ENCODE measurements around the gene ZNF827. TPM values are rescaled to one million over a fixed set of nuclear protein-coding genes. Genes with fewer than 3 reads are reported as not detected.
A peak's percentile ranks its signal among the peaks of the same experiment; 100 is the strongest.

Gene ZNF827
- total RNA-seq, 1 donor from 2014 or later, result 23.8 TPM

GRCh38 chr4:145785391-145786008 lies 153.1 kb downstream of the ZNF827 start:
- Mint-ChIP-seq H3K27me3 (ENCODE audit: low read depth) (no peaks in the 10 kb centered on the region), H3K4me3 (ENCODE audit: unreplicated experiment) (no peak overlapping the region), H3K4me1 (ENCODE audit: low read depth) (peaks cover 8% of the 10 kb centered on the region), H3K36me3 (ENCODE audit: low read depth) (peaks cover 11% of the 10 kb centered on the region), H3K27ac (ENCODE audit: unreplicated experiment) (peak overlapping the region; percentile 22), H3K9me3 (ENCODE audit: low read depth) (peaks cover 5% of the 10 kb centered on the region)
- DNase-seq (ENCODE audit: low spot score), result no peak
- TF ChIP-seq CTCF (IDR thresholded peaks at IDR 0.05), result no peak

- Mint-ChIP-seq H3K27me3 (ENCODE audit: low read depth) (no peaks in the 10 kb centered on the region), H3K4me1 (ENCODE audit: low read depth) (peaks cover 8% of the 10 kb centered on the region)
Measured at GRCh38 chr4:145784036-145784435, 154.6 kb downstream of the ZNF827 start.

GRCh38 chr4:145782756-145783155 lies 155.9 kb downstream of the ZNF827 start:
- H3K9me3 Mint-ChIP-seq (ENCODE audit: low read depth), result peaks cover 5% of the 10 kb centered on the region

More at GRCh38 chr4:145784036-145784435, 154.6 kb downstream of the ZNF827 start:
- peaks cover 5% of the 10 kb centered on the region for H3K9me3 Mint-ChIP-seq (ENCODE audit: low read depth)
- peaks cover 15% of the 10 kb centered on the region for H3K36me3 Mint-ChIP-seq (ENCODE audit: low read depth)
- TF ChIP-seq CTCF (IDR thresholded peaks at IDR 0.05), result no peak
- H3K27ac Mint-ChIP-seq (ENCODE audit: unreplicated experiment), result no peak overlapping the region
- H3K4me3 Mint-ChIP-seq (ENCODE audit: unreplicated experiment), result no peak overlapping the region
- no peak for DNase-seq (ENCODE audit: low spot score)

GRCh38 chr4:145781351-145781750 lies 157.3 kb downstream of the ZNF827 start:
- DNase-seq (ENCODE audit: low spot score), result no peak
- Mint-ChIP-seq H3K36me3 (ENCODE audit: low read depth) (peaks cover 23% of the 10 kb centered on the region), H3K9me3 (ENCODE audit: low read depth) (peaks cover 5% of the 10 kb centered on the region), H3K27ac (ENCODE audit: unreplicated experiment) (no peak overlapping the region), H3K4me1 (ENCODE audit: low read depth) (peaks cover 12% of the 10 kb centered on the region), H3K4me3 (ENCODE audit: unreplicated experiment) (no peak overlapping the region), H3K27me3 (ENCODE audit: low read depth) (no peaks in the 10 kb centered on the region)
- no peak for TF ChIP-seq CTCF (IDR thresholded peaks at IDR 0.05)

More at GRCh38 chr4:145782756-145783155, 155.9 kb downstream of the ZNF827 start:
- Mint-ChIP-seq H3K4me3 (ENCODE audit: unreplicated experiment) (no peak overlapping the region), H3K4me1 (ENCODE audit: low read depth) (peaks cover 8% of the 10 kb centered on the region), H3K27me3 (ENCODE audit: low read depth) (no peaks in the 10 kb centered on the region), H3K36me3 (ENCODE audit: low read depth) (peaks cover 20% of the 10 kb centered on the region), H3K27ac (ENCODE audit: unreplicated experiment) (no peak overlapping the region)
- no peak for TF ChIP-seq CTCF (IDR thresholded peaks at IDR 0.05)
- no peak for DNase-seq (ENCODE audit: low spot score)

- no peak for TF ChIP-seq CTCF (IDR thresholded peaks at IDR 0.05)
- peaks cover 27% of the 10 kb centered on the region for H3K36me3 Mint-ChIP-seq (ENCODE audit: low read depth)
- peaks cover 5% of the 10 kb centered on the region for H3K9me3 Mint-ChIP-seq (ENCODE audit: low read depth)
- H3K4me3 Mint-ChIP-seq (ENCODE audit: unreplicated experiment), result no peak overlapping the region
- no peaks in the 10 kb centered on the region for H3K27me3 Mint-ChIP-seq (ENCODE audit: low read depth)
- no peak overlapping the region for H3K27ac Mint-ChIP-seq (ENCODE audit: unreplicated experiment)
- peaks cover 8% of the 10 kb centered on the region for H3K4me1 Mint-ChIP-seq (ENCODE audit: low read depth)
- DNase-seq (ENCODE audit: low spot score), result no peak
Measured at GRCh38 chr4:145779319-145779801, 159.3 kb downstream of the ZNF827 start.

All from chondrocyte (in vitro differentiated cells).